ENCODE results near the gene C17orf75. TPM values are rescaled to one million over a fixed set of nuclear protein-coding genes. Genes with fewer than 3 reads are reported as not detected.

The C17orf75 gene
- total RNA-seq, 2 experiments from 2014 or later = 30.8 to 32.7 TPM

- no peak overlapping the region for H3K4me3 Mint-ChIP-seq
- no peaks in the 10 kb centered on the region for H3K27me3 Mint-ChIP-seq
- ChIA-PET CTCF (no interaction called here), POLR2A (no interaction called here)
- TF ChIP-seq CTCF (IDR thresholded peaks at IDR 0.05) = no peak
- intact Hi-C loops (cut with micrococcal nuclease) = no loop called here
- DNase-seq = no peak
- H3K4me1 Mint-ChIP-seq (ENCODE audit: low read depth) = no peaks in the 10 kb centered on the region
- H3K36me3 Mint-ChIP-seq (ENCODE audit: low read depth) = no peaks in the 10 kb centered on the region
- no peak overlapping the region for H3K27ac Mint-ChIP-seq
- H3K9me3 Mint-ChIP-seq = no peaks in the 10 kb centered on the region
- ATAC-seq = no peak
Observed at GRCh38 chr17:32302037-32302436, 39.9 kb downstream of the C17orf75 start.

GRCh38 chr17:32299580-32300164 is 42.3 kb downstream of the C17orf75 start:
- intact Hi-C loops (cut with micrococcal nuclease) = no loop called here
- ATAC-seq = no peak
- H3K27me3 Mint-ChIP-seq = no peaks in the 10 kb centered on the region
- no peaks in the 10 kb centered on the region for H3K36me3 Mint-ChIP-seq (ENCODE audit: low read depth)
- H3K4me3 Mint-ChIP-seq = no peak overlapping the region
- no peak for TF ChIP-seq CTCF (IDR thresholded peaks at IDR 0.05)
- H3K27ac Mint-ChIP-seq = no peak overlapping the region
- ChIA-PET CTCF (no interaction called here), POLR2A (interaction anchor here (0.6 kb wide), 1 partner anchor 837 kb away, joined by 3 read pairs; no protein-coding TSS in a partner anchor)
- no peaks in the 10 kb centered on the region for H3K9me3 Mint-ChIP-seq
- H3K4me1 Mint-ChIP-seq (ENCODE audit: low read depth) = no peaks in the 10 kb centered on the region
- no peak for DNase-seq

GRCh38 chr17:32298721-32299579 is 43.0 kb downstream of the C17orf75 start:
- ATAC-seq (no peak), DNase-seq (no peak)
- ChIA-PET POLR2A (interaction anchor here (0.6 kb wide), 1 partner anchor 837 kb away, joined by 3 read pairs; no protein-coding TSS in a partner anchor), CTCF (no interaction called here)
- TF ChIP-seq CTCF (IDR thresholded peaks at IDR 0.05) = no peak
- no peaks in the 10 kb centered on the region for H3K27me3 Mint-ChIP-seq
- no peaks in the 10 kb centered on the region for H3K9me3 Mint-ChIP-seq
- no peaks in the 10 kb centered on the region for H3K4me1 Mint-ChIP-seq (ENCODE audit: low read depth)
- no peaks in the 10 kb centered on the region for H3K36me3 Mint-ChIP-seq (ENCODE audit: low read depth)
- no peak overlapping the region for H3K4me3 Mint-ChIP-seq
- no peak overlapping the region for H3K27ac Mint-ChIP-seq
- intact Hi-C loops (cut with micrococcal nuclease) = no loop called here

- Mint-ChIP-seq H3K27ac (no peak overlapping the region), H3K9me3 (no peaks in the 10 kb centered on the region), H3K4me3 (no peak overlapping the region), H3K4me1 (ENCODE audit: low read depth) (no peaks in the 10 kb centered on the region), H3K36me3 (ENCODE audit: low read depth) (no peaks in the 10 kb centered on the region), H3K27me3 (no peaks in the 10 kb centered on the region)
- intact Hi-C loops (cut with micrococcal nuclease) = no loop called here
- ChIA-PET CTCF (no interaction called here), POLR2A (no interaction called here)
- DNase-seq (no peak), ATAC-seq (no peak)
- no peak for TF ChIP-seq CTCF (IDR thresholded peaks at IDR 0.05)
Observed at GRCh38 chr17:32298298-32298697, 43.7 kb downstream of the C17orf75 start.

GRCh38 chr17:32297860-32298259 is 44.1 kb downstream of the C17orf75 start:
- no peak overlapping the region for H3K27ac Mint-ChIP-seq
- intact Hi-C loops (cut with micrococcal nuclease) = no loop called here

More at GRCh38 chr17:32297860-32298259, 44.1 kb downstream of the C17orf75 start:
- CTCF ChIA-PET = no interaction called here
- Mint-ChIP-seq H3K4me1 (ENCODE audit: low read depth) (no peaks in the 10 kb centered on the region), H3K27me3 (no peaks in the 10 kb centered on the region), H3K9me3 (no peaks in the 10 kb centered on the region), H3K4me3 (no peak overlapping the region), H3K36me3 (ENCODE audit: low read depth) (no peaks in the 10 kb centered on the region)
- no peak for ATAC-seq
- TF ChIP-seq CTCF (IDR thresholded peaks at IDR 0.05) = no peak
- DNase-seq = no peak
- POLR2A ChIA-PET = no interaction called here
